NCI-H1105 treated with DMSO at 0.1 percent for 48 hours (cell line): Measurements from ENCODE around the gene FARSA.
"Not testable (repeated sequence)": the region's sequence is repeated elsewhere in the genome, so short reads cannot be mapped to it uniquely, and the experiment has no call there.

ENCODE experiments used
- DNase-seq: peaks from one replicate; lab custom pipeline; 2025; lab: John Stamatoyannopoulos, UW

The FARSA gene

DNA sequence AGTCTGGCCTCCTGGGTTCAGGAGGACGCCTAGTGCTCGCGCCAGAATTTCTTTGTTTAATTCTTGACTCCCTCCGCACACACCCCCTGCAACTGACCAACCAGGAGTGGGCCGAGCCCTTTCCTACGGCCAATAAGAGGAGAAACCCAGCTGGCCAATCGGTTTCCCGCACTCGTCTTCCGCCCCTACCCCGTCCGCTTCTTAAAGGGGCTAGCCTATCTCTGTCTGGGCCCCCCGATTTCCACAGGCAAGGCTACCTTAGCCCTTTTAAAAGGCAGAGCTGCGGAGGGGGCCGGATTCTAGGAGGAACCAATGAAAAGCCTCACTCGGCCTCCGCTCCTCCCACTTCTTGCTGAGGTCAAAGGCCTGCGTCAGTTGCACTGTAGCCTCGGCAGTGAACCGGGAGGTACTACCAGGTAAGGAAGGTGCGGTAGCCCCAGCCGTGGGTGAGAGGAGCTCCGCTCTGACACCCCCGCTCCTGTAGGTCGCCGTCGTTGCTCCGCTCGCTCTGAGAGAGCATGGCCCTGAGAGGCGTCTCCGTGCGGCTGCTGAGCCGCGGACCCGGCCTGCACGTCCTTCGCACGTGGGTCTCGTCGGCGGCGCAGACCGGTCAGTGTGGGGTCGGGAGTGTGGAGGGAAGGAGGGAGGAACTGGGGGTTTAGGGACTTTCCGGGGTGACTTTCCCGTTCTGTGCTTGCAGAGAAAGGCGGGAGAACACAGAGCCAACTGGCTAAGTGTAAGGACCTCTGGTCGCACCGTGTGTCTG, 42.5 kb downstream of the FARSA start, which contains the start of gene GCDH:
Gene GCDH (plus strand): TSS at position 374 of the 766 bp plus-strand sequence. CDS start 145 bp downstream, at position 519.
- DNase-seq = peak; percentile 100

DNA sequence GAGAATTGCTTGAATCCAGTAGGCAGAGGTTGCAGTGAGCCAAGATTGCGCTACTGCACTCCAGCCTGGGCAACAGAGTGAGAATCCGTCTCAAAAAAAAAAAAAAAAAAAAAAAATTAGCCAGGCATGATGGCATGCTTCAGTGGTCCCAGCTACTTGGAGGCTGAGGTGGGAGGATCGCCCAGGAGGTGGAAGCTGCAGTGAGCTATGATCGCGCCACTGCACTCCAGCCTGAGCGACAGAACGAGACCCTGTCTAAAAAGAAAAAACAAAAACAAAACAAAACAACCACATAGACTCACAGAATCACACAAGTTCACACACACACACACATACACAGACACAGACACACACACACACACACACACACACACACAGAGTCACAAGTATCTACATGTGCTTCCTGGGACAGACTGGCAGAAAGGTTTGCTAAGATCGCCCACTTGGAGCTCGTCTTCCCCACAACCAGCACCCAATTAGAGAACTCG, 43.2 kb downstream of the FARSA start:
- DNase-seq = not testable (repeated sequence)

DNA sequence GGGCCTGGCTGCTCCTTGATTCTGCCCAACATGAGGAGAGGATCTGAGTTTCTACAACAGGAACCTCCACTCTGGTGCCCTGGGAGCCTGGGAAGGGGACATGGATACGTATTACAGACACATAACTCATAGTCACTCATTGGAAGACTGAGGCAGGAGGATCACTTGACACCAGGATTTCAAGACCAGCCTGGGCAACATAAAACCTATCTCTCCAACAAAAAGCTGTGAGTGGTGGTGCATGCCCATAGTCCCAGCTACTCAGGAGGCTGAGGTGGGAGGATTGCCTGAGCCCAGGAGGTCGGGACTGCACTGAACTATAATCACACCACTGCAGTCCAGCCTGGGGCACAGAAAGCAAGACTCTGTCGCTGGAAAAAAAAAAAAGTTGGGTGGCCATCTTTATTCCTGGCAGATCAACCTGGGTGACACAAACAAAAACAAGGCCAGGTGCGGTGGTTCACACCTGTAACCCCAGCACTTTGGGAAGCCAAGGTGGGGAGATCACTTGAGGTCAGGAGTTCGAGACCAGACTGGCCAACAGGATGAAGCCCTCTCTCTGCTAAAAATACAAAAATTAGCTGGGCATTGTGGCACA, 45.4 kb downstream of the FARSA start:
- no peak for DNase-seq

DNA sequence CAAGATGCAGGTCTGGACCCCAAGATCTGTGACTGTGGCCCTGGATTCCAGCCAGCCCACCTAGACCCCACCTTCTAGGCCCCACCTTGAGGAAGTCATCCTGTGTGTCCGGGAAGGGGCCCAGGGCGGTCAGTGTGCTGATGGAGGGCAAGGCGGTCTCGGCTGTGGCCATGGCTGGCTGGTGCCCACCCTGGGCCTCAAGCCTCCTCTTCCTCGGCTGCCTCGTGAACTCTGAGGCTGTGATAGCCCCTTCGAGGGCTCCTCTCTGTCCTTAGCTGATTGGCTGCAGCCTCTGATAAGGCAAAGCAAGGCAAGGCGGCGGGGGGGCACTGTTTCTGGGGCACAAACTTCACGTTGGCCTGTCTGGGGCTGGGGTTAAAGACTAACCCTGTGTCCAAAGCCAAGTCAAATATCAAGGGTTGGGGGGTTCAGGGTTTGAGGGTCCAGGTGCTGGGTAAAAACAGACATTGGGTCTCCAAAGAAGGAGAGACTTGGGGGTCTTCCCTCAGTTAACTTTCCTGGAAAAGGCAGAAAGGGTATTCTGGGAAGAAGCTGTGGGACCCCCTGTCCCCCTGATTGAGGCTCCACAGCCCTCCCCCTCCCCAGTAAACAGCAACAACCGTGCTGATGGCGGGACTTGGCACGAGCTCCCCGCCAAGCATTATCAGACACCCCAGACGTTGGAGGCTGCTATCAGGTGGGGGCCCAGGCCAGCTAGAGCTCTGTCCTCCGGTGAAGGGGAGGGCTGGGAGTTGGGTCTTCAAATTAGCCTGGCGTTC, 46.4 kb downstream of the FARSA start, which contains the start of gene KLF1:
Gene KLF1 (minus strand): TSS at position 233 of the 779 bp plus-strand sequence. CDS start 61 bp downstream, at position 172.
- DNase-seq = no peak

DNA sequence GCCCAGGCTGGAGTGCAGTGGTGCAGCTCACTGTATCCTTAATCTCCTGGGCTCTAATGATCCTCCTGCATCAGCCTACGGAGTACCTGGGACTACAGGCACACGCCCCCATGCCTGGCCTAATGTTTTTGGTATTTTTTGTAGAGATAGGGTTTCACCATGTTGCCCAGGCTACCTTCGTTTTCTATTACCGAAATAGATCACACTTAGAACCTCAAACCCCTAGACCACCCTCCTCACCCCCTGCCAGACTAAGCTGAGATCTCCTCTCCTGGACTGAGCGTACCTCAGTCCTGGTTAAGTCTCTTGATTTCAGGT, 46.9 kb downstream of the FARSA start:
- no peak for DNase-seq

DNA sequence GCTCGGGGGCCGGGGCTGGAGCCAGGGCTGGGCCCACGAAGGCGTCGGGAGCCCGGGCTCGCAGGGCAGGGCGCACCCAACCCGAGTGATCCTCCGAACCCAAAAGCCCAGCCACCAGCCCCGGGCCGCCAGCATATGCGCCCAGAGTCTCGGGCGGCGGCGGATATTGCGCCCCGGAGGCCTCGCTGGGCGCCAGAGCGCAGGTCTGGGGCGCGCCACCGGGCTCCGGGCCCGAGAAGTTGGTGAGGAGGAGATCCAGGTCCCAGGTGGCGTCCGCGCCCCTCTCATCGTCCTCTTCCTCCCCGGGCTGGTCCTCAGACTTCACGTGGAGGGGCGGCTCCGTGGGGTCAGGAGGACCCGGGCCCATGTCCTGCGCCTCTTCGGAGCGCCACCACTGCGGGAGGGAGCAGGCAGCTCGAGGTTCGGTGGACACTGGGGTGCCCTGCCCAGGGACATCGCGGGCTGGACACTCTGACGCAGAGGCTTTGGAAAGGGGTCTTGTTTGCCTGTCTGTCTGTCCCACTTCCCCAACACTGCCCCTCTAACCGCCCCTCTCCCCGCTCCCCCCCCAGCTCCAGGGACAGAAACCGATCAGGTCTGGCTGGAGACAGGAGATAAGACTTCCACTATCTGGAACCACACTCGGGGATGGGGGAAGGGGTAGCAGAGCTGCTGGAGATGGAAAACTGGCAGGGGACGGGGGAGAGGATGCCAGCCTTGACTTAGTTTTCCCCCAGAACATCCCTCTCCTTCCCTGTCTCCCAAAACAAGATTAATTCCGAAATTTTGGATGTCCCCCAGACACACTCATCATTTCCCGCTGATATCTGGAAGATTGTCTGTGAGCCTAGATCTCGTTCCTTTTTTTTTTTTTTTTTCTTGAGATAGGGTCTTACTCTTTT, 47.5 kb downstream of the FARSA start:
- no peak for DNase-seq

DNA sequence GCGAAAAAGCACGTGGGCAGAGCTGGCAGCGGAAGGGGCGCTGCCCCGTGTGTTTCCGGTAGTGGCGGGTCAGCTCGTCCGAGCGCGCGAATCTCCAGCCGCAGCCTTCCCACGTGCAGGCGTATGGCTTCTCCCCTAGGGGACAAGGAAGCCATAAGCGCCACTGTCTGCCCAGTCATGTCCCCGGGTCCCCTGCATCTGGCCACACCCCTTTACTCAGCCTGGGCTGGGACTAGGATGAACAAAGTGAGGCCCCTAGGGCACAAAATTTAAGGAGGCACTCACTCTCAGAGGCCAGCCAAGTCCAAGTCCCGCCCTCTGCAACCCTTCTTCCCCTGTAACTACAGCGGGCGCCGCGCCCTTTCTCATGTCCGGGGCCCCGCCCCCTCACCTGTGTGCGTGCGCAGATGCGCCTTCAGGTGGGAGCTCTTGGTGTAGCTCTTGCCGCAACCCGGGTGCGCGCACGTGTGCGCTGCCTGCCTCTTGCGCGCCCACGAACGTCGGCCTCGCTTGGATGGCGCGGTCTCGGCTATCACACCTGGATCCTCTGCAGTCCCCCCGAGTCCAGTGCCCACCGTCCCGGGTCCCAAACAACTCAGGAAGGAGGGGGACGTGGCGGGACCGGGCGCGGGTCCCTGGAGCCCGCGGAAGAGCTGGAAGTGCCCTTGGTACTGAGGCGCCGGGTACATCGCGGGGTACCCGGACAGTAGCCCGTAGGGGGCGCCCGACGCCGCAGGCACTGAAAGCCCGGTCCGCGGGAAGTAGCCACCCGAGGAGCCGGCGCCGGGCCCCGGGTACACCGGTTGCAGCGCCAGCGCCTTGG, 48.4 kb downstream of the FARSA start:
- DNase-seq = no peak

DNA sequence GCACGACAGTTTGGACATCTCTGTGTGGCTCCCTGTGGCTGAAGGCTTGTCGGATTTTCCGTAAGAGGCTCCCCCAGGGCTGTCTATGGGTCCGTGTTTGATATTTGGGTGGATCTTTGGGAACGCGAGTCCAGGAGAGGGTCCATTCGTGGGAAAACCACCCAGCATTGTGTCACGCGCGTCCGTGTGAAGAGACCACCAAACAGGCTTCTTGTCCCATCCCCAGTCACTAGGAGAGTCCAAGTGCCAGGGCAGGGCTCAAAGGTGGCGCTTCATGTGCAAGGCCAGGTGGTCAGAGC, 48.9 kb downstream of the FARSA start:
- DNase-seq = no peak

DNA sequence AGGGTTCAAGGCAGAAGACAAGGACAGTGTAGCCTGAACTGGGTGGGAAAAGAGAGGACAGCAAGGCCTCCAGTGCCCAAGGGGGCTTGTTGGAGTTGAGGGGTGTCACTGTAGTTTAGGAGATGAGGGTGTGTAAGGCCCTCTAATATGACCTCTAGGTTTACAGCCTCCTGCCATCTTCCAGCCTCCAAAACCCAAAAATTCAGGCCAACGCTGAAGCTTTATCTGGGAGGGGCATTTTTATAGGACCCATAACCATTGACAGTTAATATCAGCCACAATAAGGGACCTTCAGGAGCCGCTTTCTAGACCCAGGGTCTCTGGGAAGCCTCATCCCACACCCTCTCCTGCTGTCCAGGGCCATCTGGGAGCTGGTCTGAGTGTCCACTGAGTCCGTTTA, 49.3 kb downstream of the FARSA start:
- no peak for DNase-seq

DNA sequence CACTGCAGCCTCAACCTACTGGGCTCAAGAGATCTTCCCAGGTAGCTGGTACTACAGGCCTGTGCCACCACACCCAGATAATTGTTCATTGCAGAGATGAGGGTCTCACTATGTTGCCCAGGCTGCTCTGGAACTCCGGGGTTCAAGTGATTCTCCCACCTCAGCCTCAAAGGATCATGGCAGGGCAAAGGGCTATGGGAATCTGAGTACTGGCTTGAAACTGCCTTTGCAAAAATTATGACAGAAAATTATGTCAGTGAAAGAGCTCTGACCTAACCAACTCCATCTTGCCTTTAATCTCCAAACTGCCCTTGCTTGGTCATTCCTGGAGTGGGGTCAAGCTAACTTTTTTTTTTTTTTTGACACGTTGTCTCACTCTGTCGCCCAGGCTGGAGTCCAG, 50.9 kb downstream of the FARSA start:
- DNase-seq = no peak

DNA sequence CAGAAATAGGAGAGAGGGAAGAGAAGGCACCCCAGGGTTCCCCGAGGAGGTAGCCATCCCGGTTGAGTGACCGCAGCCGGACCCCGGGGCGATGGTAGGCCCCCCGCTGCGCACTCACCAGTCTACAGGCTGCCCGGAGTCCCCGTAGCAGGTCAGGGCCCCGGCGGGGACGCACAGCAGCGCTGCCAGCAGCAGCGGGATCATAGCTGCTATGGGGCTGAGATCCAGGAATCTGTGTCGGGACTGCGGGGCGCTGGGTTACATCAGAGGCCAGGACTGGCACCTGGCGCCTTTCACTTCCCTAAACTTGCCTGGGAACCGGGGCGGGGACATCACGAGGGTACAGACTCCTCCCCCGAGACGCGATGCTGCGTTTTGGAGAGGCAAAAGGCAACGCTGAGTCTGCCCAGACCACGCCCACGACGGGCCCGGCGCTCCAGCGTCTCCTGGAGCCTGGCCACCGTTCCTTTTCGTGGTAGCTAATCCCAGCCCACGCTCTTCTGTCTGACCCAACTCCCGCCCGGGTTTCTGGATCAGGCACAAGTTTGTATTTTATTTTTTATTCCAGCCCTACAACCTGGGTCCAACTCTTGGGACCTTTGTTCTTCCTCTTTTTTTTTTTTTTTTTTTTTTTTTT, 52.2 kb downstream of the FARSA start, which contains the start of gene DNASE2:
Gene DNASE2 (minus strand): TSS at position 278 of the 637 bp plus-strand sequence. CDS start 74 bp downstream, at position 204.
- peak; percentile 96 for DNase-seq

DNA sequence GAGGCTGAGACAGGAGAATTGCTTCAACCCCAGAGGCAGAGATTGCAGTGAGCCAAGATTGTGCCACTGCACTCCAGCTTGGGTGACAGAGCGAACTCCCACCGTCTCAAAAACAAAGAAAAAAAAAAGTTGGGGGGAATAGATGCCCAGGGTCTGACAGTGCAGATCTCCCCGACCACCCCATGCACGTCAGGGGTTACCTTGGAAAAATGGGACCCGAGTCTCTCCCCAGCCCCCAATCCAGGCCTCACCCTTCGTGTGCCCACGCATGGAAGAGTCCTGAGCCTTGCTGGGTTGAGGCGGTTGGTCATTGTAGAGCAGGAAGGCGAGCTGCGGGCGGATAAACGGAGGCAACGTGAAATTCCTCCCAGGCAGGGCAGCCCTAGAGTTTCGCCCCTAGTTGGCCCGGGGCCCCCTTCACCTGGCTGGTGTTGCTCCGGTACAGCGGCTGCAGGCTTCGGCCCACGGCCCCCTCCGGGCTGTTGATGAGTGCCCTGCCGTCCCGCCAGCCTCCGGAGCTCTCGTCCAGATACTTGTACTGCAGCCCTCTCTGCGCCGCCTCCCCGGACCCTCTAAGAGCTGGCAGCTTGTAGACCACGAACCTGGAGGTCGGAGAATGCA, 52.9 kb downstream of the FARSA start:
- peak; percentile 38 for DNase-seq

DNA sequence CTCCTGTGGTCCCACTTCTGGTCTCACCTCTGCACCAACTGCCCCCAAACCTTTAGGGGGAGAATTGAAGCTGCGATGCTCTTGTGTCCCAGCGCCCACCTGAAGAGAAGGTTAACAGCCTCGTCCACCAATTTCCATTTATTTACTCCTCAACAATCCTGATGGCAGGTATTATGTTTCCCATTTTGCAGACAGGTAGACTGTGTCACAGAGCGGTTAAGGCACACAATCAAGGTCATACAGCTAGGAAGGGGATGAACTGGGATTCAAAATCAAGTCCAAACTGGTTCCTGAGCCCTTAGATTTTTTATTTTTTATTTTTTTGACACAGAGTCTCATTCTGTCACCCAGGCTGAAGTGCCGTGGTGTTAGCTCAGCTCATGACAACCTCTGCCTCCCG, 58.4 kb downstream of the FARSA start:
- no peak for DNase-seq

DNA sequence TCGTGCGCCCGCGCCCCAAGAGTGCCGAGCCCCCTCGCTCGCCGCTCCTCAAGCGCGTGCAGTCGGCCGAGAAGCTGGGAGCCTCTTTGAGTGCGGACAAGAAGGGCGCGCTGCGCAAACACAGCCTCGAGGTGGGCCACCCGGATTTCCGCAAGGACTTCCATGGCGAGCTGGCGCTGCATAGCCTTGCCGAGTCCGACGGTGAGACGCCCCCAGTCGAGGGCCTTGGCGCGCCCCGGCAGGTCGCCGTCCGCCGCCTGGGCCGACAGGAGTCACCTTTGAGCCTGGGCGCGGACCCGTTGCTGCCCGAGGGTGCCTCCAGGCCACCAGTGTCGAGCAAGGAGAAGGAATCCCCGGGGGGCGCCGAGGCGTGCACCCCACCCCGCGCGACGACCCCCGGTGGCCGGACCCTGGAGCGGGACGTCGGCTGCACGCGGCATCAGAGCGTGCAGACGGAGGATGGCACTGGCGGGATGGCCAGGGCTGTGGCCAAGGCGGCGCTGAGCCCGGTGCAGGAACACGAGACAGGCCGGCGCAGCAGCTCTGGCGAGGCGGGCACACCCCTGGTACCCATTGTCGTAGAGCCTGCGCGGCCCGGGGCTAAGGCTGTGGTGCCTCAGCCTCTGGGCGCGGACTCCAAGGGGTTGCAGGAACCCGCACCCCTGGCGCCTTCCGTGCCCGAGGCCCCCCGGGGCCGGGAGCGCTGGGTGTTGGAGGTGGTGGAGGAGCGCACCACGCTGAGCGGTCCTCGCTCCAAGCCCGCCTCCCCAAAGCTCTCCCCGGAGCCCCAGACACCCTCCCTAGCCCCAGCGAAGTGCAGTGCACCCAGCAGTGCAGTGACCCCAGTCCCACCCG, 59.4 kb downstream of the FARSA start:
- no peak for DNase-seq

DNA sequence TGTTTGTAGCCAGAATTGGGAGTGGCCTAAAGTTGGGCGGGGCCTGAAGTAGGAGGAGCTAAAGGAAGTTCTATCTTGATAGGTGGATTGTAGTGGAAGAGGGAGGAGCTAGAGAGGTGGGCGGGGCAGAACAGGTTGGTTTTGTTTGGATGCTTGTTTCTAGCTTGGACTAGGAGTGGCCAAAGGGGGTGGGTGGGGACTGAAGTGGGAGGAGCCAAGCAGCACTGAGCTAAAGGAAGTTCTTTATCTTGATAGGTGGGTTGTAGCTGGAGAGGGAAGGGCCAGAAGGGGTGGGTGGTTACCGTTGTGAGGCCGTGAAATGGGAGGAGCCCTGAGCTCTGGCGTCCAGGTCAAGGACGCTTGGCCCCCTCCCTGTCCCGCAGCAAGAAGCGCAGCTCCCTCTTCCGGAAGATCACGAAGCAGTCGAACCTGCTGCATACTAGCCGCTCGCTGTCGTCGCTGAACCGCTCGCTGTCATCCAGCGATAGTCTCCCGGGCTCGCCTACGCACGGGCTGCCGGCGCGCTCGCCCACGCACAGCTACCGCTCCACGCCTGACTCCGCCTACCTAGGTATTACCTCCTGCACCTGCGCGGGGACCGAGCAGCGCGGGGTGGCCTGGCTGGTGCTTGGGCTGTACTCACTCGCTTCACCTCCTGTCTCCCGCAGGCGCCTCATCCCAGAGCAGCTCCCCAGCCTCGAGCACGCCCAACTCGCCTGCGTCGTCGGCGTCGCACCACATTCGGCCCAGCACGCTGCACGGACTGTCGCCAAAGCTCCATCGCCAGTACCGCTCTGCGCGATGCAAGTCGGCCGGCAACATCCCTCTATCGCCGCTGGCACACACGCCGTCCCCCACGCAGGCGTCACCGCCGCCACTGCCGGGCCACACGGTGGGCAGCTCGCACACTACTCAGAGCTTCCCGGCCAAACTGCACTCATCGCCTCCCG, 60.3 kb downstream of the FARSA start:
- DNase-seq = no peak
